Skeletal muscle tissue (tissue), 4 donors: ENCODE measurements around the gene LAMB2. TPM values are rescaled to one million over a fixed set of nuclear protein-coding genes. Genes with fewer than 3 reads are reported as not detected.

ENCODE experiments used
- H3K27ac ChIP-seq: one replicate; pipeline ENCODE4 v1.7.0; 2013; ENCODE audit warnings: mild to moderate bottlenecking, low read depth, low read length, inconsistent platforms
- H3K27me3 ChIP-seq, 3 donors: one replicate each; pipeline ENCODE4 v1.7.0; 2013; ENCODE audit warnings: low read length in 3 of 3; ENCODE audit not compliant: control insufficient read depth in 3 of 3, insufficient read depth in 3 of 3
- H3K36me3 ChIP-seq, 3 donors: one replicate each; pipeline ENCODE4 v1.7.0; 2013; ENCODE audit warnings: low read length in 3 of 3; ENCODE audit not compliant: control insufficient read depth in 3 of 3, insufficient read depth in 3 of 3
- H3K4me1 ChIP-seq, 3 donors: one replicate each; pipeline ENCODE4 v1.7.0; 2013; ENCODE audit warnings: low read length in 3 of 3, mild to moderate bottlenecking in 3 of 3; ENCODE audit not compliant: control insufficient read depth in 3 of 3, insufficient read depth in 3 of 3
- H3K4me3 ChIP-seq, 3 donors: one replicate each; pipeline ENCODE4 v1.7.0; 2013; ENCODE audit warnings: low read length in 3 of 3
- H3K9ac ChIP-seq, 3 donors: one replicate each; pipeline ENCODE4 v1.7.0; 2013; ENCODE audit warnings: low read length in 3 of 3, mild to moderate bottlenecking in 3 of 3, moderate library complexity in 2 of 3, low read depth in 1 of 3
- H3K9me3 ChIP-seq, 3 donors: one replicate each; pipeline ENCODE4 v1.7.0; 2013; ENCODE audit warnings: low read length in 3 of 3; ENCODE audit not compliant: control insufficient read depth in 3 of 3
- total RNA-seq: library from RNA; depleted of rRNA; stranded (reverse); fragments of >200 nt; gene quantifications from one replicate; pipeline ENCODE4 v1.2.3, GENCODE V29; 2014
- donor health status: Osteomylitis.

The LAMB2 gene
- 601 TPM for total RNA-seq

DNA sequence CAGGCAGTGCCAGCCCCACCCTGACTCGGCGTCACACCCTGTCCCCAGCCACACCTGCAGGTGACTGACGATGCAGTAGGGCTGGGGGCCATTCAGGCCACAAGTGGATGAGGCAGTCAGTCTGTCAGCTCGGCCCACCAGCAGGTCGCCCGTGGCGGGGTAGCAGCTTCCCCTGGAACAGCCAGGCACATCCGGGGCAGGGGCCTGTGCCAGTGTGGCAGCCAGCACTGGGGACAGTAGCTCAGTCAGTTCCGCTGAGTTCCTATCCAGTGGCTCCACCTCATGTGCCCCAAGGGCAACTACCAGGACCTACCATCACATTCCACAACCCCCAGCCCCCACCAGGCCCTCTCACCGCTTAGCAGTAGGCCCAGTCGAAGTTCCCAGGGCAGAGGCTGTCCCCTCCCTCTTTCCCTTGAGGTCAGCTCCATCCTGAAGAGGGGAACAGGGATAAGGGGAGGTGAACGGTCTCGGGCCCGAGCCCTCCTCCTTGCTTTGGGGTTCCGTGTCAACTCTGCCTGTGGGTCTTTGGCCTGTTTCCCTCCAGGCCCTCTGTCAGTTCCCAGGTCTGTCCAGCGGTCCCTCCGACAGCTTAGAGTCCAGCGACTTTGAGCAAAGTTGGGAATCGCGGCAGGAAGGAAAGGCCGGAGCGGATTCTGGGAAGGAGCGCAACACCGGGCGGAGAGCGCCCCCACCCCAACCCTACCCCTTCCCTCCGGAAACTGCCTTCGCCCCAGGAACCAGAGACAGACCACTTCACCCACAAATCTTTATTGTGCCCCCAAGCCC, at the start of gene LAMB2:
LAMB2 (minus strand) TSS at position 614 of the 789 bp plus-strand sequence; CDS start at position 431, 183 bp downstream.
- H3K4me3 ChIP-seq = peak within 1 kb of the TSS; percentile 91 to 99 (median 98)
- no peaks in the 10 kb centered on the region for H3K9me3 ChIP-seq

DNA sequence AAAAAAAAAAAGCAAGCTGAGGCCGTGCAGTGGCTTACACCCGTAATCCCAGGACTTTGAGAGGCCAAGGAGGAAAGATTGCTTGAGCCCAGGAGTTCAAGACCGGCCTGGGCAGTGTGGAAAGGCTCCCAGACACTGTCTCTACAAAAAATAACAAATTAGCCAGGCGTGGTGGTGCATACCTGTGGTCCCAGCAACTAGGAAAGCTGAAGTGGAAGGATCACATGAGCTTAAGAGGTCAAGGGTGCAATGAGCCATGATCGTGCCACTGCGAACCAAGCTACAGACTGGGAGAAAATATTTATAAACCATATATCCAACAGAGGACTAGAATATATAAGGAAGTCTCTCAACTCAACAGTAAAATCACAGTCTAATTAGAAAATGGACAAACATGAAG, 48.5 kb upstream of the LAMB2 start:
- no peak overlapping the region for H3K9ac ChIP-seq
- H3K9me3 ChIP-seq = no peaks in the 10 kb centered on the region
- H3K4me1 ChIP-seq = peaks cover 0 to 5% (median 3%) of the 10 kb centered on the region in 3 donors
- H3K27ac ChIP-seq = no peak overlapping the region
- H3K36me3 ChIP-seq = peaks cover under 1 to 8% (median 3%) of the 10 kb centered on the region in 3 donors
- H3K27me3 ChIP-seq = no peaks in the 10 kb centered on the region
- H3K4me3 ChIP-seq = no peak overlapping the region

More for the DNA sequence above, at the start of gene LAMB2:
- Histone ChIP-seq H3K36me3 (peaks cover 35 to 37% (median 36%) of the 10 kb centered on the region in 3 donors), H3K27ac (peak within 1 kb of the TSS; percentile 88), H3K4me1 (peaks cover 36 to 53% (median 37%) of the 10 kb centered on the region in 3 donors), H3K27me3 (peaks cover 0 to 2% (median 0%) of the 10 kb centered on the region in 3 donors), H3K9ac (peak within 1 kb of the TSS; percentile 89 to 96 (median 92))

DNA sequence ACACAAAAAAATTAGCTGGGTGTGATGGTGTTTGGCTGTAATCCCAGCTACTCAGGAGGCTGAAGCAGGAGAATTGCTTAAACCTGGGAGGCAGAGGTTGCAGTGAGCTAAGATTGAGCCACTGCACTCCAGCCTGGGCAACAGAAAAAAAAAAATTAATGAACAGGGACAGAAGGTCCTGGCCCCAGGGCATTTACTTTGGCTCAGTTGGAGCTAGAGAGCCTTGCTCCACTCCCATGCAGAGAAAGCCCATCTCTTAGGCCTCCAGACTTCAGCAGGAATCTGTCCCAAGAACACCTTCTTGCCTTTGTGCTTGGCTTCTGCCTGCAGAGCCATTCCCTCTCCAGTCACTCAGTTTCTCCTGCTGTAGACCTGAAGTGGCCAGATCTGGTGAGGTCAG, 47.3 kb upstream of the LAMB2 start:
- Histone ChIP-seq H3K9ac (no peak overlapping the region), H3K27ac (no peak overlapping the region), H3K9me3 (no peaks in the 10 kb centered on the region), H3K27me3 (no peaks in the 10 kb centered on the region), H3K4me1 (peaks cover 0 to 12% (median 3%) of the 10 kb centered on the region in 3 donors), H3K36me3 (peaks cover 12 to 17% (median 16%) of the 10 kb centered on the region in 3 donors), H3K4me3 (no peak overlapping the region)

DNA sequence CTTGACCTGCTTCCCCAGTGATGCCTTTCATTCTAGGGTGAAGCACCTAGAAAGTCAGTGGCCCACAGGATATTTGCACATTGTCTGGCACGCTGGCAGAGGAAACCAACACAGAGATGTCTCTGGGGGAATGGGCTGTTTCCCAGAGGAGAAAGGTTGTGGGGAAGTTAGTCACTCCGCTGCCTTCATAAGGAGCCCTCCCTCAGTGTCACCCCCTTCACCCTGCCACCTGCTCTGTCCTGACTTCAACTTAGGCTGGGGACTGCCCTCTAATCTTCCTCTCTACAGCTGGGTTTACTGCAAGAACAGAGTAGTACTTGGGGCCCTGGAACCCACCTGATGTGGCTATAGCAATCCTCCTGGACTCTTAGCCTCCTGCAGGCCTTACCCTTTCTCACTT, 44.2 kb upstream of the LAMB2 start:
- Histone ChIP-seq H3K4me1 (peaks cover 25 to 40% (median 31%) of the 10 kb centered on the region in 3 donors), H3K27ac (no peak overlapping the region), H3K27me3 (no peaks in the 10 kb centered on the region), H3K4me3 (no peak overlapping the region), H3K36me3 (peaks cover 27 to 28% (median 28%) of the 10 kb centered on the region in 3 donors), H3K9me3 (no peaks in the 10 kb centered on the region), H3K9ac (peak overlapping the region in 2 of 3 donors; percentile 20 to 54)

DNA sequence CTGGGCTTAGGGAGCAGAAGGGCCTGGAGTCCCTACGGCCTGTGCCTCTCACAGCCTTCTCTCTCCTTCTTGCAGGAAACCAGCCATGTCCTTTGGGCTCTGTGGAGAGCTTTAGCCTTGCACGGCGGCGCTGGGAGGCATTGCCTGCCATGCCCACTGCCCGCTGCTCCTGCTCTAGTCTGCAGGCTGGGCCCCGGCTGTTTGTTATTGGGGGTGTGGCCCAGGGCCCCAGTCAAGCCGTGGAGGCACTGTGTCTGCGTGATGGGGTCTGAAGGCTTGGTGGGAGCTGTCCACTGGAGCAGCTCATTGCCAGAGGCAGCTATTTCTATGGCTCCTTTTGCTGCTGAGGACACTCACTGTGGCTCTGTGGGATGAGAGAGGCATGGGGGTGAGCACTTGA, 42.7 kb upstream of the LAMB2 start:
- Histone ChIP-seq H3K4me1 (peaks cover 36 to 51% (median 44%) of the 10 kb centered on the region in 3 donors), H3K9ac (no peak overlapping the region), H3K27me3 (no peaks in the 10 kb centered on the region), H3K36me3 (peaks cover 27 to 28% (median 28%) of the 10 kb centered on the region in 3 donors), H3K9me3 (no peaks in the 10 kb centered on the region), H3K4me3 (no peak overlapping the region), H3K27ac (no peak overlapping the region)

DNA sequence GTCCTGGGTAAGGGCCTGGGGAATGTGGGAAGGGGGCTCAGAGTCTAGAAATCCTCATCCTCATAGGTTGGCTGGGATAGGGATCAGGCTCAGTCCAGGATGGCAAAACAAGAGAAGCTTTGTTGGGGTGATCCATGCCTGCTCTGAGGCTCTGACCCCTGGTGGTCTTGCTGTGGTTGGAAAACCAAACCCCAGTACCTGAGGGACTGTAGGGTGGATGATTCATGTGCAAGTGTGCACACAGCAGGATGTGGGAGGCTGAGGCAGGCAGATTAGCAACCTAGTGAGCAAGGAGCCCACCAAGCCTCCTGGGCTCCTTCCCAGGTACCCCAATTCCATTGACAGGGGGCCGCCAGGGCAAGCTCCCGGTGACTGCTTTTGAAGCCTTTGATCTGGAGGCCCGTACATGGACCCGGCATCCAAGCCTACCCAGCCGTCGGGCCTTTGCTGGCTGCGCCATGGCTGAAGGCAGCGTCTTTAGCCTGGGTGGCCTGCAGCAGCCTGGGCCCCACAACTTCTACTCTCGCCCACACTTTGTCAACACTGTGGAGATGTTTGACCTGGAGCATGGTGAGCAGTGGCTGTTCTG, 41.6 kb upstream of the LAMB2 start:
- Histone ChIP-seq H3K4me3 (no peak overlapping the region), H3K27me3 (no peaks in the 10 kb centered on the region), H3K9ac (peak overlapping the region in 2 of 3 donors; percentile 7 to 98), H3K9me3 (no peaks in the 10 kb centered on the region), H3K27ac (no peak overlapping the region), H3K36me3 (peaks cover 27 to 28% (median 28%) of the 10 kb centered on the region in 3 donors), H3K4me1 (peaks cover 38 to 52% (median 46%) of the 10 kb centered on the region in 3 donors)

DNA sequence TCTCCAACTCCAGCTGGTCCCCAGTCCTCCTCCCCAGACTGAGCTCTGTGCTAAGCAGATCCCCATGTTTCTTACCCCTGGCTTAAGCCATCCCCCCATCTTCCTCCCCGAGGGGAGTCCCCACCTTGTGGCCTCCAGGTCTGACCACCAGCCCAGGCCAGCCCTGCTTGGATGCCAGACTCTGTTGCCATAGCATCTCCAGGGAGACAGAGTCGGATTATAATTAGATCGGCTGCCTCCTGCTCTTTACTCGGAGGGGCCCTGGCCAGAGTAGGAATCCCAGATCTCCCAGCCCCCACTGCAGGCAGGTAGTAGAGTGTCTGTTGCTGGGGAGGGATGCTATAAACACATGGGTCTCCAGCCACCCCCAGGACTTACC, 40.9 kb upstream of the LAMB2 start:
- H3K36me3 ChIP-seq = peaks cover 27 to 28% (median 28%) of the 10 kb centered on the region in 3 donors
- H3K27ac ChIP-seq = peak overlapping the region; percentile 94
- H3K4me3 ChIP-seq = peak overlapping the region; percentile 36 to 93 (median 91)
- peak overlapping the region; percentile 95 to 98 (median 97) for H3K9ac ChIP-seq
- peaks cover 38 to 52% (median 46%) of the 10 kb centered on the region in 3 donors for H3K4me1 ChIP-seq
- H3K9me3 ChIP-seq = no peaks in the 10 kb centered on the region
- H3K27me3 ChIP-seq = no peaks in the 10 kb centered on the region

DNA sequence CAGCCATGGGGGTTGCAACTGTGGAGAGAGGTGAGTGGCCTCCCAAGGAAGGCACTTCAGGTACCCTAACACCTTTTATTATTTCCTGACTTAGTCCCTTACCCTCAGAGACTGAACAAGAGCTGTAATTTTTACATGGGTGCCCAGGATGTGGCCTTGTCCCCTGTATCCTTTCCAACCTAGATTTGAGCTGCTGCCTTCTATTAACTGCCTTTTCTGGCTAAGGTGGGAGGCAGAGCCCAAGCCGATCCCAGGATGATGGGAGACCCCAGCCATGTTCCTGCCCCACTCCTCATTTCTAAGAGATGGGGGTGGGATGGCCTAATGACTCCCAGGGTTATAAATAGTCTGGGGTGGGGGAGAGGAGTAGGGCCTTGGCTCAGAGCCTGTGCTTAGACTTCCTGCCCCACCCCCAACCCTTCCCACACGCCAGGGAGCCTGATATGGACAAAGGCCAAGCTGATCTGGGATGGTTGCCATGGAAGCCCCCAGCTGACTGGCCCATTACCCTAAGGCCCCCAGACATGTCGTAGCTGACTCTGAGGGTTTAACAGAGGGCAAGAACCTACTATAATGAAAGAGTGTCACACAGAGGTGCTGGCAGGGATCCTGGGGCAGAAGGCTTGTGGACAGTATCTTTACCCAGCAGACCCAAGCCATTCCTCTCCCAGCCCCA, 40.4 kb upstream of the LAMB2 start:
- peaks cover 24 to 28% (median 27%) of the 10 kb centered on the region in 3 donors for H3K36me3 ChIP-seq
- H3K4me3 ChIP-seq = peak overlapping the region; percentile 91 to 98 (median 93)
- H3K27me3 ChIP-seq = no peaks in the 10 kb centered on the region
- no peaks in the 10 kb centered on the region for H3K9me3 ChIP-seq
- H3K27ac ChIP-seq = peak overlapping the region; percentile 94
- peaks cover 38 to 52% (median 46%) of the 10 kb centered on the region in 3 donors for H3K4me1 ChIP-seq
- H3K9ac ChIP-seq = peak overlapping the region; percentile 95 to 98 (median 97)

DNA sequence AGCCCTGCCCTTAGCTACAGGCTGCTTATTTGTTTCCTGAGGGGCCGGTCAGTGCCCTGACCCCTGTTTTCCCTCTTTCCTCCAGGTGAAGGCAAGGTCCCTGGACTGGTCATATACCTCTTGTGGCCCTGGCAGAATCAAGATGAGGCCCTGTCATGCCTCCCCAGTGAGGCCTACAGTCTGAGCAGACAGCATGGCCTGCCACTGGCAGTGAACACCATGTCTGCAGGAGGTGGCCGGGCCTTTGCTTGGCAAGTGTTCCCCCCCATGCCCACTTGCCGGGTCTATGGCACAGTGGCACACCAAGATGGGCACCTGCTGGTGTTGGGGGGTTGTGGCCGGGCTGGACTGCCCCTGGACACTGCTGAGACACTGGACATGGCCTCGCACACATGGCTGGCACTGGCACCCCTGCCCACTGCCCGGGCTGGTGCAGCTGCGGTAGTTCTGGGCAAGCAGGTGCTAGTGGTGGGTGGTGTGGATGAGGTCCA, 39.7 kb upstream of the LAMB2 start:
- Histone ChIP-seq H3K36me3 (peaks cover 24 to 28% (median 27%) of the 10 kb centered on the region in 3 donors), H3K27me3 (no peaks in the 10 kb centered on the region), H3K4me1 (peaks cover 38 to 52% (median 46%) of the 10 kb centered on the region in 3 donors), H3K4me3 (peak overlapping the region; percentile 91 to 98 (median 93)), H3K9me3 (no peaks in the 10 kb centered on the region), H3K9ac (peak overlapping the region; percentile 95 to 98 (median 97)), H3K27ac (peak overlapping the region; percentile 94)
